Measurements from ENCODE around the gene IRGQ. TPM values are rescaled to one million over a fixed set of nuclear protein-coding genes. Genes with fewer than 3 reads are reported as not detected.
A peak's percentile ranks its signal among the peaks of the same experiment; 100 is the strongest.
"Not testable (repeated sequence)": the region's sequence is repeated elsewhere in the genome, so short reads cannot be mapped to it uniquely, and the experiment has no call there.

IRGQ gene, protein sequence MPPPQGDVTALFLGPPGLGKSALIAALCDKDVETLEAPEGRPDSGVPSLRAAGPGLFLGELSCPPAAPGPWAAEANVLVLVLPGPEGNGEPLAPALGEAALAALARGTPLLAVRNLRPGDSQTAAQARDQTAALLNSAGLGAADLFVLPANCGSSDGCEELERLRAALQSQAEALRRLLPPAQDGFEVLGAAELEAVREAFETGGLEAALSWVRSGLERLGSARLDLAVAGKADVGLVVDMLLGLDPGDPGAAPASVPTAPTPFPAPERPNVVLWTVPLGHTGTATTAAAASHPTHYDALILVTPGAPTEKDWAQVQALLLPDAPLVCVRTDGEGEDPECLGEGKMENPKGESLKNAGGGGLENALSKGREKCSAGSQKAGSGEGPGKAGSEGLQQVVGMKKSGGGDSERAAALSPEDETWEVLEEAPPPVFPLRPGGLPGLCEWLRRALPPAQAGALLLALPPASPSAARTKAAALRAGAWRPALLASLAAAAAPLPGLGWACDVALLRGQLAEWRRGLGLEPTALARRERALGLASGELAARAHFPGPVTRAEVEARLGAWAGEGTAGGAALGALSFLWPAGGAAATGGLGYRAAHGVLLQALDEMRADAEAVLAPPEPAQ
- total RNA-seq = 16.2 TPM
- long read RNA-seq, full-length matches to known transcripts = 7 of 8 reads
- long read RNA-seq, partial matches to known transcripts = 0 of 8 reads
- long read RNA-seq, other reads (novel, unspliced or antisense) = 1 of 8 reads

DNA sequence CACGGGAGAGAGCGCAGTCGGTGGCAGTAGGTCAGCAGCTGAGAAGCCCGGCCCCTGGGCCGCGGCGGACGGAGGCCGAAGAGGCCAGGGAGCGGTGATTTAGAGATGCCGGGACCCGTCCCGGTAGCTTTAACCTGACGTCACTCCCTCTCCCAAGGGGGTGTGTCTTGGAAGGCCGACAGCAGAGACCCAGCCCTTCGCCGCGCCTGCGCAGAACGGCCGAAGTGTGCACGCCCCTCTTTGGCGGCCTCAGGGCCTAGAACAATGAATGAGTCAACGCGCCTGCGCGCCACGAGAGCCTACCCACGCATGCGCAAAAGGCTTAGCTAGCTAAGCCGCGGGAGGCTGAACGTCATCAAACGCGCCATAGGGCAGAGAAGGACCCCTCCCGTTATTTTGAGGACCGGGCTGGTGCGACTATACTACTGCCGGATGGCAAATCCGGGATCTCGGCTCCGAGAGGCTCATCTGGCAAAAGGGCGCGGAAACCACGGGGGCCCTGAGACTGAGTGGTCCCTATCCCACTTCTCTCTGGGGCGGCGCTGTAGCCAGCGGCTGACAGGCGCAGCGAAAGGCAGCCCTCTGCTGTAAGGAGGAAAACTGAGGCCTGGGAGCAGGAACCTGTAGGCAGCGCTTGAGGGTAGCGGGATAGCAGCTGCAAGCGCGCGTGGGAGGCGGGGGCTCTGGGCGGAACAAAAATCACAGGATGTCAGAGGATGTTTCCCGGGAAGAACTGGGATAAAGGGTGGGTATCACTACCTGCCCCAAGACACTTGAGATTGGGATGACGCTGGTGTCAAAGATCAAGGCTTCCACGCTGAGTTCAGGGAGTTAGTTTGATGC, at the start of gene IRGQ, which contains the start of gene ZNF576:
Gene IRGQ, minus strand, starts transcription at position 136 of the 843 bp plus-strand sequence. CDS start 796 bp downstream, outside the sequence.
Gene ZNF576, plus strand, starts transcription at position 597 of the 843 bp plus-strand sequence. CDS start 514 bp downstream, outside the sequence.
- peak; percentile 95 for ATAC-seq
- peak; percentile 100 for DNase-seq (ENCODE audit: missing footprints)
- intact Hi-C loops (cut with DNase I) = loop anchor here (1.0 to 10.0 kb wide), 4 partner anchors 21 to 131 kb away; partner anchors contain the start of genes LYPD3, PINLYP, XRCC1 and ZNF428

DNA sequence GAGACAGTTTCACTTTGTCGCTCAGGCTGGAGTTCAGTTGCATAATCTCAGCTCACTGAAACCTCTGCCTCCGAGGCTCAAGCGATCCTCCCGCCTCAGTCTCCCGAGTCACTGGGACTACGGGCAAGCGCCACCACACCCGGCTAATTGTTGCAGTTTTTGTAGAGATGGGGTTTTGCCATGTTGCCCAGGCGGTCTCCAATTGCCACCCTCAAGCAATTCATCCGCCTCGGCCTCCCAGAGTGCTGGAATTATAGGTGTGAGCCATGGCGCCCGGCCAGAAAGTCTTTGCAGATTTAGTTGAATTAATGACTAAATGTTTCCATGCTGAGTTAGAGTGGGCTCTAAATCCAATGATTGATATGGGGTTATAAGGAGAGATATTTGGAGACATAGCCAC, 48.2 kb upstream of the IRGQ start:
- DNase-seq (ENCODE audit: missing footprints) (no peak), ATAC-seq (no peak)
- intact Hi-C loops (cut with DNase I) = no loop called here

GRCh38 chr19:43643326-43643725, 47.4 kb upstream of the IRGQ start:
- intact Hi-C loops (cut with DNase I) = no loop called here
- DNase-seq (ENCODE audit: missing footprints) (no peak), ATAC-seq (no peak)

DNA sequence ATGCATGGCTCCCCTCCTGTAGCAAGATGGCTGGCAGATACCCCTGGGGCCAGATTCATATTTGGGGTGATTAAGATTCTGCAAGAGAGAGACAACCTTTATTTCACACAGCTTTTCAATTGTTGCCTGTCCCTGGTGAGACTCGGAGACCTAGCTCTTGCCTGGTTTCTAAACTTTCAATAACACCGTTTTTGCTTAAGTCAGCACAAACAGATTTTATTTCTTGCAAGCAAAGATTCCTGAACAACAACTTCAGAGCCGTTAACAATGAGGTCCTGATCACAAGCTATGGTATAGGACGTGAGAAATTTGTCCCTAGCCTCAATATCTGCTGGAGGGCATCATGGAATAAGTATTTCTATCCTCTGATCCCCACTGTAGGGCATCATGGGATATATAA, 46.6 kb upstream of the IRGQ start:
- ATAC-seq (no peak), DNase-seq (ENCODE audit: missing footprints) (no peak)
- intact Hi-C loops (cut with DNase I) = no loop called here

DNA sequence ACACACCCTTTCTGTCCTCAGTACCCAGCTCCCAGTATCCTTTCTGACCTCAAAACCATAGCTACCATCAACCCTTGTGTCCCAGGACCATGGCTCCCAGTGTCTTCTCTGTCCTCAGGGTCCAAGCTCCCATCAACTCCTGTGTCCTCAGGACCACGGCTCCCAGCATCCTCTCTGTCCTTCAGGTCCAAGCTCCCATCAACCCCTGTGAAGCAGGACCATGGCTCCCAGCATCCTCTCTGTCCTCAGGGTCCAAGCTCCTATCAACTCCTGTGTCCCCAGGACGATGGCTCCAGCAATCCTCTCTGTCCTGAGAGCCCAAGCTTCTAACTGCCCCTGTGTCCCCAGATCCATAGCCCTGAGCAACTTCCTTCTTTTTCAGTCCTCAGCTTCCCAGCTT, 45.4 kb upstream of the IRGQ start:
- intact Hi-C loops (cut with DNase I) = no loop called here
- ATAC-seq = no peak
- DNase-seq (ENCODE audit: missing footprints) = no peak

- DNase-seq (ENCODE audit: missing footprints) (no peak), ATAC-seq (no peak)
- intact Hi-C loops (cut with DNase I) = no loop called here
These were observed 44.5 kb upstream of the IRGQ start for GRCh38 chr19:43640424-43640757.

DNA sequence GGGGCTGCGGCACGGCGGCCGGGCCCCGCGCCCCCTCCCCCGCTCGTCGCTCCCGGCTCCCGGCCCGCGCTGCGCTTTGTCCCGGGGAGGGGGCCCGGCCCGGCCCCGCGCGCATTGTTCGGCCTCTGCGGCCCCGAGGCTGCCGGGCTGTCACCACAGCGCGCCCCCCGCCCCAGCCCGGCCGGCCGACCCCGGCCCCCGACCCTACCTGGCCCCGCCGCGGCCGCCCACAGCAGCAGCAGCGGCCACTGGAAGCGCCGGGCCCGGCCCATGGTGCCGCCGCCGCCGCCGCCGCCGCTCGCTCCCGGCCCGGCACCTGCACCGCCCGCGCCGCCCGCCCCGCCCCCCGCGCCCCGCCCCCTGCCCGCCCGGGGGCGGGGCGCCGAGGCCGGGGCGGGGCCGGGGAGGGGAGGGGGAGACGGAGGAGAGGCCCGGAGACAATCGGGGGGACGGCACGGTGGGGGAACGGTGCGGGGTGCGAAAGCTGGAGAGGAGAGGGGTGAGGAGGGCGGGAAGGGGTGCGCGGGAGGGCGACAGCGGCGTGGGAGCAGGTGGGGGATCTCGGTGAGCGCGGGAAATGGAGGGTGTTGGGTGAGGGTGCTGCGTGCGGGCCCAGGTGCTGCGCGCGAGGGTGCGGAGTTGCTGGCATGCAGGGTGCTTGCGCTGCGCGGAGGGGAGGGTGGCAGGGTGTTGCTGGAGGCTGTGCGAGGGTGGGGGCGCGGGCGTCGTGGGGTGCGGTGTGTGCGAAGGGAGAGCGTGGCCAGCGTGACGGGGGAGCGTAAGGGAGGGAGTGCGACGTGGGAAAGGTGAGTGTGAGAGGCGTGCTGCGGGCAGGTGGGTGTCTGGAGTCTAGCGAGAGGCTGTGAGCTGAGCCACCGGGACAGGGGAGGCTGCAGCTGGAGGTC, 43.8 kb upstream of the IRGQ start, which contains the start of gene CADM4:
Gene CADM4, minus strand, starts transcription at position 332 of the 905 bp plus-strand sequence. Its CDS starts 60 bp downstream, at position 272.
- intact Hi-C loops (cut with DNase I) = no loop called here
- DNase-seq (ENCODE audit: missing footprints) (no peak), ATAC-seq (peak; percentile 52)

DNA sequence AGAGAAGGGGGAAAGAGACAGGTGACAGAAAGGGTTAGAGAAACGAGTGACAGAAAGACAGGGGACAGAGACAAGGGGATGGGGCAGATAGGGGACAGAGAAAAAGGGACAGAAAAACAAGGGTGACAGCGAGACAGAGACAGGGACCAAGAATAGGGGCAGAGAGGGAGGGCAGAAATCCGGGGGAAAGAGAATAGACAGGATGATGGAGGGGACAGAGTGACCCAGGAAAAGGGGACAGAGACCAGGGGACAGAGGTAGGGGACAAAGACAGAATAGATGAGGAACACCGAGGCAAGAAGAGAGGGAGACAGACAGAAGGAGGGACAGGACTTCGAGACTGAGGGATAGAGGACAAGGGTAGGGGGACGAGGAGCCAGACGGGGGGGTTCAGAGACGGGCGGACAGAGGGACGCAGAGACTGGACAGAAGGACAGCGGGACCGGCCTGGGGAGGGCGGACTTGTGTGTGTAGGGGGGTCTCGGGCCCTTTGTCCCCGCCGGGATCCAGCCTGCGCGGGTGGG, 43.1 kb upstream of the IRGQ start:
- DNase-seq (ENCODE audit: missing footprints) = no peak
- intact Hi-C loops (cut with DNase I) = no loop called here
- no peak for ATAC-seq

GRCh38 chr19:43638214-43638994, 42.5 kb upstream of the IRGQ start:
- ATAC-seq = no peak
- no peak for DNase-seq (ENCODE audit: missing footprints)
- intact Hi-C loops (cut with DNase I) = no loop called here

- no peak for ATAC-seq
- intact Hi-C loops (cut with DNase I) = no loop called here
- DNase-seq (ENCODE audit: missing footprints) = no peak
These were observed 40.3 kb upstream of the IRGQ start for GRCh38 chr19:43636121-43636683.

DNA sequence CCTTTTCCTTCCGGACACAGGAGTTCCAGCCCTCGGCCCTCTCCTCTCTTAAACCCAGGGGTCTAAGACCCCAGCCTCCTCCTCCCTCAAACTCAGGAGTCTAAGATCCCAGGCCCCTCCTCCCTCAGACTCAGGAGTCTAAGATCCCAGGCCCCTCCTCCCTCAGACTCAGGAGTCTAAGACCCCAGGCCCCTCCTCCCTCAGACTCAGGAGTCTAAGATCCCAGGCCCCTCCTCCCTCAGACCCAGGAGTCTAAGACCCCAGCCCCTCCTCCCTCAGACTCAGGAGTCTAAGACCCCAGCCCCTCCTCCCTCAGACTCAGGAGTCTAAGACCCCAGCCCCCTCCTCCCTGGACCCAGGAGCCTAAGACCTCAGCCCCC, 39.6 kb upstream of the IRGQ start:
- ATAC-seq; intact Hi-C loops (cut with DNase I); DNase-seq (ENCODE audit: missing footprints): not testable (repeated sequence)

GRCh38 chr19:43634872-43635560, 39.1 kb upstream of the IRGQ start:
- intact Hi-C loops (cut with DNase I) = no loop called here
- ATAC-seq = no peak
- DNase-seq (ENCODE audit: missing footprints) = no peak

GRCh38 chr19:43634506-43634871, 38.6 kb upstream of the IRGQ start:
- intact Hi-C loops (cut with DNase I) = no loop called here
- ATAC-seq = no peak
- DNase-seq (ENCODE audit: missing footprints) = no peak

GRCh38 chr19:43634068-43634467, 38.1 kb upstream of the IRGQ start:
- ATAC-seq = no peak
- intact Hi-C loops (cut with DNase I) = no loop called here

DNA sequence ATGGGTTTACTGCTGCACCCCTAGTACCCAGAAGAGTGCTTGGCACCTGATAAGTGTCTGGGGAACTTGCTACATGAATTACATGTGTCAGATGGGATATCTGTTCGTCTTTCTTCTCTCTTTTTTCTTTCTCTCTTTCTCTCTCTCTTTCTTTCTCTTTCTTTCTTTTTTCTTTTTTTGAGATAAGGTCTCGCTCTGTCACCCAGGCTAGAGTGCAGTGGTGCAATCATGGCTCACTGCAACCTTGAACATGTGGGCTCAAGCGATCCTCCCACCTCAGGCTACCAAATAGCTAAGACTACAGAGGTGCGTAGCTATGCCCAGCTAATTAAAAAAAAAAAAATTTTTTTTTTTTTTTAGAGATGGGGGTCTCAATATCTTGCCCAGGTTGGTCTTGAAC, 37.6 kb upstream of the IRGQ start:
- intact Hi-C loops (cut with DNase I) = no loop called here
- DNase-seq (ENCODE audit: missing footprints) = no peak
- ATAC-seq = no peak

More at GRCh38 chr19:43634068-43634467, 38.1 kb upstream of the IRGQ start:
- DNase-seq (ENCODE audit: missing footprints) = no peak

- no peak for DNase-seq (ENCODE audit: missing footprints)
- intact Hi-C loops (cut with DNase I) = no loop called here
- no peak for ATAC-seq
These were observed 35.6 kb upstream of the IRGQ start for GRCh38 chr19:43631491-43631890.

All from Right ventricle myocardium inferior (tissue), 1 donor.